Measurements from ENCODE around the gene SLC35C1.

- no peak for TF ChIP-seq CTCF (conservative IDR thresholded peaks at IDR 0.05; ENCODE audit: low read depth in 2 of 2)
- TF ChIP-seq POLR2AphosphoS5 (IDR thresholded peaks at IDR 0.05; ENCODE audit: low read depth): no peak
- no peak for TF ChIP-seq EZH2 (IDR thresholded peaks at IDR 0.05; ENCODE audit: low read depth, unreplicated experiment)
- TF ChIP-seq JUNB (IDR thresholded peaks at IDR 0.05; ENCODE audit: unreplicated experiment): no peak
- TF ChIP-seq REST (IDR thresholded peaks at IDR 0.05; ENCODE audit: unreplicated experiment): no peak
- no peak for TF ChIP-seq ZNF331 (CRISPR knock-in tag; IDR thresholded peaks at IDR 0.05; ENCODE audit: low read depth)
- no peak for TF ChIP-seq NANOG (IDR thresholded peaks at IDR 0.05; ENCODE audit: borderline replicate concordance)
Measured at GRCh38 chr11:45817191-45817590, 12.2 kb downstream of the SLC35C1 start.
